Hematopoietic multipotent progenitor cell treated with erythropoietin and hydrocortisone succinate and interleukin-3 and kit ligand, for 15 days (in vitro differentiated cells): ENCODE measurements around the gene UGT1A6.

ENCODE experiments used
- DNase-seq: peaks from one replicate; pipeline ENCODE4 v3.0.0-alpha.2; 2015; ENCODE audit warnings: low spot score

The UGT1A6 gene

GRCh38 chr2:233801357-233802131 lies 108.9 kb downstream of the UGT1A6 start:
- DNase-seq, result no peak

- DNase-seq, result no peak
Observed at GRCh38 chr2:233802132-233802815, 109.6 kb downstream of the UGT1A6 start.

GRCh38 chr2:233803292-233803911 lies 110.7 kb downstream of the UGT1A6 start:
- no peak for DNase-seq

- DNase-seq, result no peak
Observed at GRCh38 chr2:233803994-233804393, 111.3 kb downstream of the UGT1A6 start.

- no peak for DNase-seq
Observed at GRCh38 chr2:233807215-233807865, 114.7 kb downstream of the UGT1A6 start.

GRCh38 chr2:233807966-233808935 lies 115.6 kb downstream of the UGT1A6 start:
- no peak for DNase-seq

GRCh38 chr2:233810385-233810784 lies 117.7 kb downstream of the UGT1A6 start:
- DNase-seq, result no peak

- DNase-seq, result no peak
Observed at GRCh38 chr2:233811087-233811486, 118.4 kb downstream of the UGT1A6 start.

- DNase-seq, result no peak
Observed at GRCh38 chr2:233811732-233812131, 119.0 kb downstream of the UGT1A6 start.

GRCh38 chr2:233813236-233814055 lies 120.8 kb downstream of the UGT1A6 start:
- DNase-seq, result no peak

GRCh38 chr2:233814056-233814835 lies 121.6 kb downstream of the UGT1A6 start:
- no peak for DNase-seq

- no peak for DNase-seq
Observed at GRCh38 chr2:233815861-233816260, 123.2 kb downstream of the UGT1A6 start.

GRCh38 chr2:233816334-233816733 lies 123.6 kb downstream of the UGT1A6 start:
- no peak for DNase-seq

GRCh38 chr2:233816771-233817170 lies 124.1 kb downstream of the UGT1A6 start:
- DNase-seq, result no peak

- DNase-seq, result no peak
Observed at GRCh38 chr2:233817361-233817911, 124.7 kb downstream of the UGT1A6 start.

GRCh38 chr2:233817995-233818638 lies 125.4 kb downstream of the UGT1A6 start:
- no peak for DNase-seq

GRCh38 chr2:233818639-233819621 lies 126.2 kb downstream of the UGT1A6 start:
- no peak for DNase-seq
